GM11168 (cell line): ENCODE results near the gene STXBP2.
"Not testable (repeated sequence)": the region's sequence is repeated elsewhere in the genome, so short reads cannot be mapped to it uniquely, and the experiment has no call there.

Source experiments
- in situ Hi-C: fragments of 300-500 bp; cut with MboI; formaldehyde crosslinking; loops from one replicate; pipeline ENCODE4 v1.12.0; 2022; ENCODE audit warnings: low sequenced_read_pairs; ENCODE audit not compliant: unreplicated experiment

The STXBP2 gene

DNA sequence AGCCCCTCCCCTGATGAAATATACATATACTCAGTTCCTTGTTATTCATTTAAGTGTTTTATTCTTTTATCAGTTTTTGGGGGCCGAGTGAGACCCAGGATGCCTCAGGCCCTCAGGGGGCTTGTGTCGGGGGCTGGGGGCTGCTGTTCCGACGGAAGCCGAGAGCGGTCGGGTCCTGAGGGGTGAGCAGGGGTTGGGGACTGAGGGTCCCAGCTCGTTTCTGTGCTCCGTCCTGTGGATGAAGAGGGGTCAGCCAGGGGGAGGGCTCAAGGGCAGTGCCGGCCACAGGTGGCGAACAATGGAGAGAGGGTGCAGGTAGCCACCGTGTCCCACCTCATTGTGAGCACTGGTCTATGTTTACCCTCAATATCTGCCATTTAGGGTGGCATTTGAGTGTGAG is 5.3 kb upstream of the STXBP2 start:
- in situ Hi-C loops, result no loop called here

DNA sequence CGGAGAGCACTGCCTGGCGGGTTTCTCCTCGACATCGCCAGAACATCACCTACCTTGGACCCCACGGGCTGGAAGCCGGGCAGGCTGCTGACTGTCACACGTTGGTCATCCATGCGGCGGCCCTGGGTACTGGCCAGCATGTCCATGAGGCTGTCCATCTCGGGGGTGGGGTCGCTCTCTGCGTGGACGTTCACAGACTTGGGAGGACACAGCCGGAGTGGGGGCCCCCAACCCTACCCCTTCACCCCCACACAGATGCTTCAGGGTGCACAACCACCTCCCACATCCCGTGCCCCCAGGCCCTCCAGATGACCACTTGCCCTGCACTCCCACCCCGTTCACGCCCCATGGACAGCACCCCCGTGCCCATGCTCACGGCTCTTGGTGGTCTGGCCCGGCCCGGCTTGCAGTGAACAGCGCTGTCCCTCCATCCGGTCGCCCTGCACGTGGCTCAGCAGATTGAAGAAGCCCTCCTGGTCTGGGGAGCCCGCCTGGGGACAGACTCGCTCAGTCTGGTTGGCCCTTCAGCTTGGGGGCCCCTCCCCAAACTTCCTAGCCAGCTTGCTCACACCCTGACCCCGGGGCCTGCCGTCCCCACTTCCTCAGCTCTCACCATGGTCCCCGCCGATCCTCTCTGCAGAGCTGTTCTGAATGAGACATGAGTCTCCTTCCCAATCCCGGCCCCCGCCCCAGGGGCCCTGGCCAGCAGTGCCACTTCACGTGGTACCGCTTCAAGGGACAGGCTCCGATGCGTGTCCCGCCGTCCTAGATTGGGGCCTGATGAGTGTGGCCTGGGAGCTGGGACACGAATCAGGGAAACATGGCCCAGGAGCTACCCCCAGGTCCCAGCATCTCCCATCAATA is 4.3 kb upstream of the STXBP2 start:
- in situ Hi-C loops, result no loop called here

DNA sequence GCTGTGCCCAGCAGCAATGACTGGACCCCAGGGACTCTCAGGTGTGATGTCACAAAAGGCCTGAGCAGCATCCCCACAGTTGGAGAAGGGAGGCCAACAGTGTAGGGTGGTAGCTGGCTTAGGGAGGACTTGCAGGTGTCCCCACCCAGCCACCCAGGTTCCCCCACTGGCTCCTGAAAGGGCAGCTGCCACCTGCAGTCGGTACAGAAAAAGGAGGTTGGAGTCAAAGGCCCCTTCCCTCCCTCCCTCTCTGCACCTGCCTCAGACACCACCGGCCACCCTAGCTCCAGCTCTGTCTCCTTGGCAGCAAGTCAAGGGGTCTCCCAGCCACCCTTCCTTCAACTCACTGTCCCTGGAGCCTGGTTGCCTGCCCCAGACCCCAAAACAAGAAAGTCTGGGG is 3.2 kb upstream of the STXBP2 start, which contains the start of gene PCP2:
Gene PCP2 (minus strand): TSS at position 22 of the 400 bp plus-strand sequence. CDS start 262 bp downstream, outside the sequence.
- in situ Hi-C loops, result no loop called here

DNA sequence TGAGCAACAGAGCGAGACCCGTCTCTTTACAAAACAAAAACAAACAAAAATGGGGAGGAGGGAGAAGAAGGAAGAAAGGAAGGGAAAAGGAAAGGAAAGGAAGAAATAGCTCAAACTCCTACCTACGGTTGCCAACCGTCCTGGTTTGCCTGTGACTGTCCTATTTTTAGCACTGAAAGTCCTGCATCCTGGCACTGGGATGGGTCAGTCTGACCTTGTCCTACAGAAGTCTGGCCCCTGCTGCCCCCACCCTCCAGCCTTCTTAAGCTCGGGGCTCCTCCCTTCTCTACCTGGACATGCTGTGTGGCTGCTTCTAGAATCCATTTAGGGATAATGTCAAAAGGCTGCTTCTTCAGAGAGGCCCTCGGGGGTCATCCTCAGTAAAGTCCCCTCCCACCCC is 1.2 kb upstream of the STXBP2 start:
- in situ Hi-C loops, result no loop called here

DNA sequence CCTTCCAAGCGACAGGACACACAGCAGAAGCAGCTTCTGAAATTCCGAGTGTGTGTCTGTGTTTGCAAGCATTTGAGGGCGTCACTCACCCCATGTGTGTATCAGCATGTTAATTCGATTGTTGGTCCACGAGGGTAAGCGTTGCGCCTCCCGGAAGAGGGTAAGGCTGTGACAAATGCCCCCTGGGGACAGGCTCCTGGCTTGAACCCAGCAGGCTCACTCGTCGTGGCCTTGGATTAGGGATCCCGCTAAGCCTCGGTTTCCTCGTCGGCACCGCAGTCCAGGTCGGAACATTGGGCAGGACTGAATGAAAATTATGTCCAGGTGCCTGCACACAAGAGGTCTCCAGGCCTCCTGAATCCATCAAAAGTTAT is 606 bp upstream of the STXBP2 start:
- in situ Hi-C loops, result no loop called here

DNA sequence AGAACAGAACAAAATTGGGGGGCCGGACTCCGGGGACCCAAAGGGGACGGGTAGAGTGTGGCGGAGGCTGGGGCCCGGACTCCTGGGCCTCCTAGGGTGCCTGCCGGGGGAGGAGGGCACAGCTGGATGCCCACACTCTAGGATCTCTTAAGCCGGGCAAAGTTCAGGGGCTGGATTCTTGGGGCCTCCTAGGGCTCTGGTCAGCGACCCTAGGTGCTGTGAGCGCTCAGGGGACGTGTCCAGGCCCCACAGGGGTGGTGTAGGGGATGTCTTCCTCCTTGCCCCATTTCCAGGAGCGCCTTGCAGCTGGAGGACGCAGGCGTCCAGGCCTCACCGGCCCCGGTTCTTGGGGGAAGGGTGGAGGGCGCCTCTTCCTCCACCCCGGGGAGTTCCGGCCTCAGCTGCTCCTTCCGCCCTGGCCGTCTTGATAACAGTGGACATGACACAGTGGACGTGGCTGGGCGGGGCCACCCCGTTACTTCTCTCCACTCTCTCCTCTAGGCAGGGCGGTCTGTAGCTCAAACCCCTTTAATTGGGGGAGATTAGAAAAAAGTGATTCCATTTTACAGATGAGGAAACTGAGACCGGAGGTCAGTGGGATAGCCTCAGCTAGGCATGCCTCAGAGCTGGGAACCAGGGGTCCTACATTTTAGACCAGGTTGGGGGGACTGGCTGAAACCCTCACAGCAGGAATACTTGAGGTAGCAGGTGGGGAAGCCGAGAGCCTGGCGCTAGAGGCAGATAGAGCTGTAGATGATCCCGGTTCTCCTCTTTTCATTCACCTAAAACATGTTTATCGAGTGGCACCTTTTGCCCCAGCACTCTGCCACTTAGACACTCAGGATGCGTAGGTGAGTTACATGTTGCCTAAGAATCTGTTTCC is 705 bp downstream of the STXBP2 start:
- in situ Hi-C loops, result no loop called here

DNA sequence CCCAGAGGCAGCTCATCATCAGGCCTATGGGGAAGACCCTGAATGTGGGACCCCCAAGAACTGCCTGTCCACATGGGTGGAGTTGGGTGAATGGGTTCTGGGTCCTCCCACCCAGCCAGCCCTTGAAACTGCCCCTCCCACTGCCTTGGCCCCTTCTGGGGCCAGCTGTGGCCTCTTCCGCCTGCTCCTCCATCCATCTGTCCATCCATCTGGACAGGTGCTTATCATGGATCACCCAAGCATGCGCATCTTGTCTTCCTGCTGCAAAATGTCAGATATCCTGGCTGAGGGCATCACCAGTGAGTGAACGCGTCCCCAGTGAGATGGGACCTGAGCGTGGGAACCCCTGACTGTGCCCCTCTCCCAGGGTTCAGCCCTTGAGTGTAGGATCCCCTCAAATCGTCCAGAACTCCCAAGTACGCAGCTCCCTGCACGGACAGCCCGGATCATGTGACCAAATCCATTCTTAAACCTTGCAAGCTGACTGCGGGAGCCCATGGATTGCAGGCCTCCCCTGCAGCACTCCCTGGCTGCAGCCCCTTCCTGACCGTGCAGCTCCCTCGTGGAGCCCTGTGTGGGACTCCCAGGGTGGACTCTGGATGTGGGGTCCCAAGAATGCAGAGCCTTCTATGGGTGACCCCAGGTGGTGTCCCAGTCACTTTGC is 2.0 kb downstream of the STXBP2 start:
- in situ Hi-C loops, result no loop called here

DNA sequence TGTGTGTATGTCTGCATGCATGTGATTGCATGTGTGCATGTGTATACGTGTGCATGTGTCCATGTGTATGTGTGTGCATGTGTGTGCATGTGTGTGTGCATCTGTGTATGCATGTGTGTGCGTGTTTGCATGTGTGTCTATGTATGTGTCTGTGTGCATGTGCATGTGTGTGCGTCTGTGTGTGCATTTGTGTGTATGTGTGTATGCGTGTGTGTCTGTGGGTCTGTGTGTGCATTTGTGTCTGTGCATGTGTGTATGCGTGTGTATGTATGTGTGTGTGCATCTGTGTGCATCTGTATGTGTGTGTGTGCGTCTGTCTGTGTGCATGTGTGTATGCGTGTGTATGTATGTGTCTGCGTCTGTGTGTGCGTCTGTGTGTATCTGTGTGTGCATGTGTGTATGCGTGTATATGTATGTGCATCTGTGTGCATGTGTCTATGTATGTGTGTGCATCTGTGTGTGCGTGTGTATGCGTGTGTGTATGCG is 3.0 kb downstream of the STXBP2 start:
- in situ Hi-C loops, result no loop called here

DNA sequence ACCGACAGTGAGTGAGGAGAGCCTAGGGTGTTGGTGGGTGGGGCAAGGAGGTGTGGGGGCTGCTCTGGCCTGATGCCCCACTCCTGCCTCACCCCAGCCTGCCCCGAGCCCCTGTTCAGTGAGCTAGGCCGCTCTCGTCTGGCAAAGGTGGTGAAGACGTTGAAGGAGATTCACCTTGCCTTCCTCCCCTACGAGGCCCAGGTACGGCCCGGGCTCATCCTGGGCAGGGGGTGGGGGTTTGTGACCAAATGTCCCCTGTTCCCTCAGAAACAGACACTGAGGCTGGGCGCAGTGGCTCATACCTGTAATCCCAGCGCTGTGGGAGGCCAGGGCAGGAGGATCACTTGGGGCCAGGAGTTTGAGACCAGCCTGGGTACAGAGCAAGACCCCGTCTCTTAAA is 3.9 kb downstream of the STXBP2 start:
- in situ Hi-C loops, result no loop called here

DNA sequence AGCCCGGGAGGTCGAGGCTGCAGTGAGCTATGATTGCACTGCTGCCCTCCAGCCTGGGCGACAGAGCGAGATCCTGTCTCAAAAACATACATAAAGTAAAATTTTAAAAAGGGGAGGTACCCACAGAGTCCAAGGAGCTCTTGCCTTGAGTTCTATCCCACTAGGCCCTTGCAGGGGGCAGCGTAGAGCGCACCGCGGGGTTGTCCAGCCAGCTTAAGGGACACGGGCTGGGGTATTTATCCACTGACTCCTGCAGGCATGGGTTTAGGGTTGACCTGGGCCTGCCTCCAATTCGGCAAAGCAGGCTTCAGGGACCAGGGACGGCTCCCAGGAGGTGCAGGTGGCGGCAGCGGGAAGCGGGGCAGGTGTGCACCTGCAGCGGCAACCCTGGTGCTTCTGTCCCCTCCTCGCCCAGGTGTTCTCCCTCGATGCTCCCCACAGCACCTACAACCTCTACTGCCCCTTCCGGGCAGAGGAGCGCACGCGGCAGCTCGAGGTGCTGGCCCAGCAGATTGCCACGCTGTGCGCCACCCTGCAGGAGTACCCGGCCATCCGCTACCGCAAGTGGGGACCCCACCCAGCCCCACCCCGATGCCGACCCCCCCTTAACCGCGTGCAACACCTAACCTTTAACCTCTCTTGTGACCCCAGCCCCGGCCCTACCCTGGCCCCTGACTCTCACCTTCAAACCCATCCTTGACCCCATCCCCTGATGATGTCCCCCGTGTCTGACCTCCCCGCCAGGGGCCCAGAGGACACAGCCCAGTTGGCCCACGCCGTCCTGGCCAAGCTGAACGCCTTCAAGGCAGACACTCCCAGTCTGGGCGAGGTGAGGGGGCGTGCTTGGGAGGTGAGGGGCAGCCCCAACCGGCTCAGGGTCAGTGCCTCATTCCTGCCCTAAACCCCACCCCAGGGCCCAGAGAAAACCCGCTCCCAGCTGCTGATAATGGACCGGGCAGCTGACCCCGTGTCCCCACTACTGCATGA is 4.7 kb downstream of the STXBP2 start:
- in situ Hi-C loops, result no loop called here

DNA sequence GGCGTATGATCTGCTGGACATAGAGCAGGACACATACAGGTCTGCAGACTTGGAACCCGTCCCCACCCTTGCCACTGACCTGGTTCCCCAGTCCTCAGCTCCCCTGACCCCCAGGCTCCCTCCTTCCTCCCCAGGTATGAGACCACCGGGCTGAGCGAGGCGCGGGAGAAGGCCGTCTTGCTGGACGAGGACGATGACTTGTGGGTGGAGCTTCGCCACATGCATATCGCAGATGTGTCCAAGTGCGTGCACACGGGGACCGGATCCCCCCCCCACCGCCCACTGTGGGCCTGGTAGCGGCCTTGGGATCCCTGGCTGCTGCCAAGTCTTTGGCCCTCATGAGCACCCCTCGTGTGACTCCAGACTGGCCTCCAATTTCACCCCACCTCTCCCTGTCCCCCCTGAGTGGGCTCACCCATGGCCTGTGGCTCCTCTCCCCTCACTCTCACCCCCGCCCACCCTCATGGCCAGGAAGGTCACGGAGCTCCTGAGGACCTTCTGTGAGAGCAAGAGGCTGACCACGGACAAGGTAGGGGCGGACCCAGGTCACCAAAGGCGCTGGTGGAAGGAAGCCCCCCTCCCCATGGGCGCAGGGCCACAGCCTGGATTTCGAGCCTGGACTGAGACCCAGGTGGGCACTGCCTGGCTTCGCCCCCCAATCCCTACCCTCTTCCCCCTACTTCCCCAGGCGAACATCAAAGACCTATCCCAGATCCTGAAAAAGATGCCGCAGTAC is 5.6 kb downstream of the STXBP2 start:
- in situ Hi-C loops, result no loop called here

DNA sequence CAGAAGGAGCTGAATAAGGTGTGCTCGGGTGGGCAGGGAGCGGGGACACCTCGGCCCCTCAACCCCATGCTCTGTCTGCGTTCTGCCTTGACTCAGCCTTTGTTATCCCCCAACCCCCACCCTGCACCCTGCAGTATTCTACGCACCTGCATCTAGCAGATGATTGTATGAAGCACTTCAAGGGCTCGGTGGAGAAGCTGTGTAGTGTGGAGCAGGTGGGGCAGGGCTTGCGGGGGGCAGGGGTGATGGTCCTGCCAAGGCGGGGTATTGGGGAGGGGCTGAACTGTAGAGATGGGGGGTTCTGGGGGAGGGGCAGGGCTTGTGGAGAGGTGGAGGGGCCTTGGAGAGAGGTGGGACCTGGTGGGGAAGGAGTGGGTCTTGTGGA is 6.1 kb downstream of the STXBP2 start:
- in situ Hi-C loops, result no loop called here

DNA sequence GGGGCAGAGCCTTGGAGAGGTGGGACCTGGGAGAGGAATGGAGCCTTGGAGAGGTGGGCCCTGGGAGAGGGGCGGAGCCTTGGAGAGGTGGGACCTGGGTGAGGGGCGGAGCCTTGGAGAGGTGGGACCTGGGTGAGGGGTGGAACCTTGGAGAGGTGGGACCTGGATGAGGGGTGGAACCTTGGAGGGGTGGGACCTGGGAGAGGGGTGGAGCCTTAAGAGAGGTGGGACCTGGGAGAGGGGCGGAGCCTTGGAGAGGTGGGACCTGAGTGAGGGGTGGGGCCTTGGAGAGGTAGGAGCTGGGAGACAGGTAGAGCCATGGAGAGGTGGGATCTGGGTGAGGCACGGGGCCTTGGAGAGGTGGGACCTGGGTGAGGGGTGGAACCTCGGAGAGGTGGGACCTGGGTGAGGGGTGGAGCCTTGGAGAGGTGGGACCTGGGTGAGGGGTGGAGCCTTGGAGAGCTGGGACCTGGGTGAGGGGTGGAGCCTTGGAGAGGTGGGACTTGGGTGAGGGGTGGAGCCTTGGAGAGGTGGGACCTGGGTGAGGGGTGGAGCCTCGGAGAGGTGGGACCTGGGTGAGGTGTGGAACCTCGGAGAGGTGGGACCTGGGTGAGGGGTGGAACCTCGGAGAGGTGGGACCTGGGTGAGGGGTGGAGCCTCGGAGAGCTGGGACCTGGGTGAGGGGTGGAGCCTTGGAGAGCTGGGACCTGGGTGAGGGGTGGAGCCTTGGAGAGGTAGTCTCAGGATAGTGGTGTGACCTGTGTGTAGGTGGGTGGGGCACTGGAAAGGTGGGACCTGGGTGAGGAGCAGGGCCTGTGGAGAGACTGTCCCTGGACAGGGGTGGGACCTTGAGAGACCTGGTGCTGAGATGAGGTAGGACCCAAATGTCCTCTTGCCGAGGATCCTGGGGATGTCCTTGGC is 7.0 kb downstream of the STXBP2 start:
- in situ Hi-C loops, result not testable (repeated sequence)

DNA sequence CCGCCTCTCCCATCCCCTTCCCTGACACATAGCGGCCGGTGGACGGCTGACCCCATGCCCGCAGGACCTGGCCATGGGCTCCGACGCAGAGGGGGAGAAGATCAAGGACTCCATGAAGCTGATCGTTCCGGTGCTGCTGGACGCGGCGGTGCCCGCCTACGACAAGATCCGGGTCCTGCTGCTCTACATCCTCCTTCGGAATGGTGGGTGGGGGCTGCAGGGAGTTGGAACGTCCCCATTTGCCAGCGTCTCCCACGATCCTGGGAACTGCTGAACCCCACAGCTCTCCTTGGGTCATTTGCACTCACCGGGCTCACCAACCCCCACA is 7.6 kb downstream of the STXBP2 start:
- in situ Hi-C loops, result no loop called here

DNA sequence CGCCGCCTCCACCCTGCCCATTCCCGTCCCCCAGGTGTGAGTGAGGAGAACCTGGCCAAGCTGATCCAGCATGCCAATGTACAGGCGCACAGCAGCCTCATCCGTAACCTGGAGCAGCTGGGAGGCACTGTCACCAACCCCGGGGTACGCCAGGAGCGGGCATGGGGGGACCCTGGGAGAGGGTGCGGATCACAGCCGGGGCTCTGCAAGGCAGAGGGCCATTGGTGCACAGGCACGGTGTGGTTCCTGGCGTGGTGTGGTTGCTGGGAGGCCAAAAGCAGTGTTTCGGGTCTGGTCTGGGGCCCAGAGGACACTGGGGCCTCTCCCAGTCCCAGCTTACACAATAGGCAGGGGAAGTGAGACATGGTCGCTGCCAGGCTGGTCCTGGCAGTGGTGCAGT is 8.3 kb downstream of the STXBP2 start:
- in situ Hi-C loops, result no loop called here

DNA sequence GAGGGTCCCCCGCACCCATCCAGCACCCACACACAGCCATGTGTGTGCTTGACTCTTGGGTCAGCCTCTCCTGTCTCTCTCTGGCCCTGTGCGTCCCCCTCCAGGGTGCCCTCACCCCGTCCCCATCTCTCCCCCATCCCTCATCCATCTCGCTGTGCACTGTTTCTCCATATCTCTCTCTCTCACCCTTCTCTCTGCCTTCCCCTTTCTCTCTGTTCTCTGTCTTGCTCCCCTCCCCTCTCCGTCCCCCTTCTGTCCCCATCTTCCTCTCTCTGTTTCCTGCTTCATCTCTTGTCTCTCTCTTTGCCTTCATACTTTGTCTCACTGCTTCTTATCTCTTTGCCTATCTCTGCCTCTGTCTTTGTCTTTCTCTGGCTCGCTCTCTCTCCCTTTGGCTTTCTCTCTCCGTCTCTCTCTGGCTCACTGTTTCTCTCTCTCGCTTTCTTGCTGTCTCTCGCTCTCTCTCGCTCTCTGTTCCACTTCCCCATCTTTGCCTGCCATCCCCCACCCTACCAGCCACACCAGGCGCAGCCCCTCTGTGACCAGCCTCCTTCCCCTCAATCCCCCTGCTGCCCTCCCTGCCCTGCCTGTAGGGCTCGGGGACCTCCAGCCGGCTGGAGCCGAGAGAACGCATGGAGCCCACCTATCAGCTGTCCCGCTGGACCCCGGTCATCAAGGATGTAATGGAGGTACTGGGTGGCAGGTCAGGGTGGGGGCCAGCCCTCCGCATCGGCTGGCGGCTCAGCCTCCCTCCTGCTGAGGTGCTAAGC is 8.9 kb downstream of the STXBP2 start:
- in situ Hi-C loops, result no loop called here

DNA sequence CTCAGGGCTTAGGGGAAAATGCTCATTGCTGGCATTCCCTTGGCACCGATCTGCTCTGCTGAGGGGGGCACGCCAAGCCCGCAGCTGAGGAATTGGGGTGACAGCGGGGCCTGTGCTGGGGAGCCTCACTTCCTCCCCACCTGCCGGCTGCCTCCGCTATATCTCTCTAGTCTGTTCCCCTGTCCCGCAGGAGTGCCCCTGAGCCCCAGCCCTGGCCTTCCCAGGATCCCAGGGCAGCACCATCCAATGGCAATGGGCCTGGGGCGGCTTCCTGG is 9.5 kb downstream of the STXBP2 start:
- in situ Hi-C loops, result no loop called here

DNA sequence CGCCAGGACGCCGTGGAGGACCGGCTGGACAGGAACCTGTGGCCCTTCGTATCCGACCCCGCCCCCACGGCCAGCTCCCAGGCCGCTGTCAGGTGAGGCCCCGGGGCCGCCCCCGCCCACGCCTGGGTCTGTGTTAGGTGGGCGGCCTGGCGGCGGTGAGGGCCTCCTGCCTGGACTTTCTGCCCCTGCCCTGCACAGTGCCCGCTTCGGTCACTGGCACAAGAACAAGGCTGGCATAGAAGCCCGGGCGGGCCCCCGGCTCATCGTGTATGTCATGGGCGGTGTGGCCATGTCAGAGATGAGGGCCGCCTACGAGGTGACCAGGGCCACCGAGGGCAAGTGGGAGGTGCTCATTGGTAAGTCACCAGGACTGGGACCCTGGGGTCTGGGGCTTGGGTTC is 10.2 kb downstream of the STXBP2 start:
- in situ Hi-C loops, result no loop called here
